H1 (cell line): ENCODE measurements around the gene TMEM147.

Source experiments
- CHD1 ChIP-seq: IDR thresholded peaks from 2 replicates; pipeline ENCODE4 v1.6.1; 2012; ENCODE audit warnings: low read depth, low read length, improper control_type of control experiment
- CTCF ChIP-seq, 3 experiments: IDR thresholded peaks; 1 replicate in 2 of 3; 2 replicates in 1 of 3; pipeline versions ENCODE4 v1.5.1 to v1.6.1; 2011; ENCODE audit warnings: low read length in 3 of 3, mild to moderate bottlenecking in 3 of 3, inconsistent platforms in 2 of 3, low read depth in 1 of 3, moderate library complexity in 1 of 3; ENCODE audit not compliant: insufficient read depth in 1 of 3; ENCODE audit errors: control extremely low read depth in 1 of 3
- POLR2A ChIP-seq, 2 experiments: IDR thresholded peaks; 1 replicate in 1 of 2; 2 replicates in 1 of 2; pipeline ENCODE4 v1.6.1; 2011; ENCODE audit warnings: low read depth in 2 of 2, low read length in 2 of 2, mild to moderate bottlenecking in 2 of 2; ENCODE audit errors: control extremely low read depth in 1 of 2

GRCh38 chr19:35521124-35521743, 24.2 kb upstream of the TMEM147 start:
- TF ChIP-seq CTCF (IDR thresholded peaks at IDR 0.05; ENCODE audit: control extremely low read depth in 1 of 3, insufficient read depth in 1 of 3, low read depth in 1 of 3, low read length in 3 of 3), result no peak
- TF ChIP-seq CHD1, result no peak
- TF ChIP-seq POLR2A (IDR thresholded peaks at IDR 0.05; ENCODE audit: control extremely low read depth in 1 of 2, low read depth in 2 of 2, low read length in 2 of 2), result no peak
